Thyroid gland (tissue), 4 donors: ENCODE data around the gene MAGIX.

ENCODE experiments used
- CTCF ChIP-seq, 6 experiments: fragments of 200-600 bp in 3 of 6; fragments of 450-650 bp in 3 of 6; sonication (generic) in 3 of 6; IDR thresholded peaks; one replicate each; pipeline ENCODE4 v1.5.1; 2016 to 2019; ENCODE audit warnings: antibody characterized with exemption in 6 of 6, mild to moderate bottlenecking in 2 of 6, inconsistent platforms in 1 of 6, moderate library complexity in 1 of 6
- POLR2A ChIP-seq, 2 donors: fragments of 450-650 bp; IDR thresholded peaks; one replicate each; pipeline ENCODE4 v1.6.1; 2017; ENCODE audit warnings: antibody characterized with exemption in 2 of 2, mild to moderate bottlenecking in 2 of 2, moderate library complexity in 1 of 2

- TF ChIP-seq CTCF (IDR thresholded peaks at IDR 0.05) = no peak
- TF ChIP-seq POLR2A (IDR thresholded peaks at IDR 0.05) = no peak
Measured at GRCh38 chrX:49164589-49165360, 2.2 kb downstream of the MAGIX start.
